GM04504 (cell line): ENCODE measurements around the gene CLOCK.

ENCODE experiments used
- DNase-seq: peaks from one replicate; pipeline ENCODE4 v3.0.0-alpha.2; 2012; ENCODE audit warnings: low read depth

Gene CLOCK

GRCh38 chr4:55409468-55410171, 137.1 kb downstream of the CLOCK start:
- DNase-seq, result no peak

GRCh38 chr4:55407764-55408163, 138.9 kb downstream of the CLOCK start:
- DNase-seq, result no peak

- DNase-seq, result no peak
Measured at GRCh38 chr4:55407119-55407518, 139.6 kb downstream of the CLOCK start.

GRCh38 chr4:55406545-55406944, 140.2 kb downstream of the CLOCK start:
- DNase-seq, result no peak

GRCh38 chr4:55405073-55405472, 141.6 kb downstream of the CLOCK start:
- no peak for DNase-seq

- DNase-seq, result no peak
Measured at GRCh38 chr4:55399581-55399980, 147.1 kb downstream of the CLOCK start.

GRCh38 chr4:55398966-55399365, 147.7 kb downstream of the CLOCK start:
- DNase-seq, result no peak

- DNase-seq, result no peak
Measured at GRCh38 chr4:55398461-55398860, 148.2 kb downstream of the CLOCK start.

- no peak for DNase-seq
Measured at GRCh38 chr4:55397520-55398321, 149.0 kb downstream of the CLOCK start.

GRCh38 chr4:55397126-55397436, 149.6 kb downstream of the CLOCK start:
- DNase-seq, result no peak

- no peak for DNase-seq
Measured at GRCh38 chr4:55396308-55397125, 150.2 kb downstream of the CLOCK start.

- peak; percentile 69 for DNase-seq
Measured at GRCh38 chr4:55395529-55396307, 151.0 kb downstream of the CLOCK start, which contains the start of gene TMEM165. TMEM165 (plus strand) TSS chr4:55395957; CDS start chr4:55396190, 233 bp downstream.

- DNase-seq, result no peak
Measured at GRCh38 chr4:55395218-55395528, 151.5 kb downstream of the CLOCK start.

GRCh38 chr4:55393461-55394320, 153.0 kb downstream of the CLOCK start:
- no peak for DNase-seq

GRCh38 chr4:55386840-55387239, 159.9 kb downstream of the CLOCK start:
- DNase-seq, result no peak

- DNase-seq, result no peak
Measured at GRCh38 chr4:55386073-55386472, 160.6 kb downstream of the CLOCK start.

- DNase-seq, result no peak
Measured at GRCh38 chr4:55385201-55385649, 161.5 kb downstream of the CLOCK start.

GRCh38 chr4:55382488-55383003, 164.2 kb downstream of the CLOCK start:
- no peak for DNase-seq

GRCh38 chr4:55381502-55381901, 165.2 kb downstream of the CLOCK start:
- DNase-seq, result no peak

GRCh38 chr4:55380576-55380975, 166.1 kb downstream of the CLOCK start:
- no peak for DNase-seq
